Measurements from ENCODE around the gene CNOT3.

CNOT3 gene

DNA sequence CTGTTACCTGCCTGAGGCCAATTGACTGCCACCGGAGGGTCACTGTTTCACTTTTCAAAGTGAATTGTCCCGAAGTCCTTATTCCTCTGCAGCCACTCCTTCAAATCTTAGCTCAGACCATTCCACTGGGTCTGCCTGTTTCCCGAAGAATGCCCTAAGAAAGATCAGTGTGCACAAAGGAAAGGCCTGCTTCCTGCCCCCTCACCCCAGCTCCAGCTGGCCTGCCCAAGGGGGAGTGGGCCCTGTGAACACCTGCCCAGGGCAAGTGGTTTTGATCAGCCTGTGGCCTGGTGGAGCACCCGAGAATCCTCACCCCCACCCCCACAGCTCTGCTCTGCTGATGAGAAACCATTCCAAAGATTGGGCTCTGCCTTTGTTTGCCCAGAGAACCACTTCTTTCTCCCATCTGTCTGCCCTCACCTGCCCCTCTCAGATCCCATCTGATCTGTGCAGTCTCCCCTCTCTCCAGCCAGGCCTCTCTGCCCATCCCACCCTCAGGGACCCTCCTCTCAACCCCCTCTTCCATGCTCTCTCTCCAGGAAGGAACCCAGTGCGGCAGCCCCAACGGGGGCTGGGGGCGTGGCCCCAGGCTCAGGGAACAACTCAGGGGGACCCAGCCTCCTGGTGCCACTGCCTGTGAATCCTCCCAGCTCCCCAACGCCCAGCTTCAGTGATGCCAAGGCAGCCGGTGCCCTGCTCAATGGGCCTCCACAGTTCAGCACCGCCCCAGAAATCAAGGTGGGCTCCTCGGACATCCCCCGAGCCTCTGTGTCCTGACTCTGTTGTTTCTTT lies 11.7 kb downstream of the CNOT3 start:
- DNase-seq (ENCODE audit: low read depth in 2 of 2): no peak

GRCh38 chr19:54151362-54152035 lies 13.9 kb downstream of the CNOT3 start:
- DNase-seq (ENCODE audit: low read depth in 2 of 2): no peak

GRCh38 chr19:54152267-54152666 lies 14.7 kb downstream of the CNOT3 start:
- no peak for DNase-seq (ENCODE audit: low read depth in 2 of 2)

DNA sequence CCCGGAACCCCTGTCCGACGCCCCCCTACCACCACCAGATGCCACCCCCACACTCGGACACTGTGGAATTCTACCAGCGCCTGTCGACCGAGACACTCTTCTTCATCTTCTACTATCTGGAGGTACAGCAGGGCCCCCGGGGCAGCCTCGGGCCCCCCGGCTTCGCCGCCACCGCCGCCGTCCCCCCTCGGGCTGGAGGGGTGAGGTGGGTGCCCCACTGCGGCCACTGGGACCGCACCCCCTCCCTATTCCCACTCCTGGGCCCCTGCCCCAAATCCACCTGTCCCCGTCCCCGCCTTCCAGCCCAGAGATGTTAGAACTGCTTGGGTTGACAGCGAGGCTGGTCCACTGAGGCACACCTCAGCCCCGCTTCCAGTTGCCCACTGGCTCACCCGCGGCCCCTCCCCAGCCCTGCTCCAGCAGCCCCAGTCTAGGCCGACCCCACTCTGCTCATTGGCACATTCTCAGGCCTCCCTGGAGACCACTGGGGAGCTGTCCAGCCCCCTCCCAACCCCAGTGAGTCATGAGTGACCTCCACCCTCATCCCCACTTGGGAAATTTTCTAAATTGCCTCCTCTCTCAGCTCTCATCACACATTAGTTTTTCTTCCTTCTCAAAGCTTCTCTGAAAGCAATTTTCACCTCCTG lies 15.4 kb downstream of the CNOT3 start:
- no peak for DNase-seq (ENCODE audit: low read depth in 2 of 2)

DNA sequence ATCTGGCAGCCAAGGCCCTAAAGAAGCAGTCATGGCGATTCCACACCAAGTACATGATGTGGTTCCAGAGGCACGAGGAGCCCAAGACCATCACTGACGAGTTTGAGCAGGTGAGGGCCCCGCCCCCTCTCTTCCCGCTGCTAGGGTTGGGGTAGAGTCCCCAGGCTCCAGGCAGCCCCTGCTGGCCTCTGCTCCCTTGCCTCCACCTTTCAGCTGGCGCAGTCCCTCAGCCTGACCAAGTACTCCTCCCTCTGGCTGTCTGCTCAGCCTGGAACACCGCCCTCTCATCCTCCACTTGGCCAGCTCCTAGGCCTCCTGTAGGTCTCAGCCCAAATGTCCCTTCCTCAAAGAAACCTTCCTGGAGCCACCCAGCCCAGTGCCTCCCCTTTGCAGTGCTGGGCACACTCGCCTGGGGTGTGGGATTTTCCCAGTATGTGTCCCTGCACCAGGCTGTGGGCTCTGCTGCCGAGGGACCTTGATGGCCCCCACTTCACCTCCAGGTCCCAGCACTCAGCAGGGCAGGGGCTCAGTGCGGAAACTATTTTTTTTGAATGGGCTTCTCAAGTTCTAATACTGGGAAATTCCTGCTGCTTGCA lies 16.3 kb downstream of the CNOT3 start:
- no peak for DNase-seq (ENCODE audit: low read depth in 2 of 2)

- DNase-seq (ENCODE audit: low read depth in 2 of 2): no peak
Observed at GRCh38 chr19:54154603-54155345, 17.2 kb downstream of the CNOT3 start.

GRCh38 chr19:54155694-54156093 lies 18.1 kb downstream of the CNOT3 start:
- DNase-seq (ENCODE audit: low read depth in 2 of 2): no peak

DNA sequence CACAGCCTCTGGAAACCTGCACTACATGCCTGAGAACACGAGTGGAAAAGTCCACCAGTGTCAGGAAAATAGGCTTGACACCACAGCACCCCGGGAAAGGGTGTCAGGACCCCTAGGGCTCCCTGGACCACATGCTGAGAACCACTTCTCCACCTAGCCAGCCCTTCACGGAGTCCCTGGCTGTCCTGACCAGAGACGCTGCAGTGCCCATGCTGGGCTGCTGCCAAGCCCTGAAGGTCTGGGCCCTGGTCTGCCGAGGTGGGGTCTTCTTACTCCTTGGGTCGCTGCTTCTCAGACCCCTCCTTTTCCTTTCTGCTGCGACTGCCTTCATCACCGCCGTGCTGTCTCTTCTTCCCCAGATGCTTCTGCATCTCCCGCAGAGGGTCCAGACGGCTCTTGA lies 18.9 kb downstream of the CNOT3 start:
- DNase-seq (ENCODE audit: low read depth in 2 of 2): no peak

DNA sequence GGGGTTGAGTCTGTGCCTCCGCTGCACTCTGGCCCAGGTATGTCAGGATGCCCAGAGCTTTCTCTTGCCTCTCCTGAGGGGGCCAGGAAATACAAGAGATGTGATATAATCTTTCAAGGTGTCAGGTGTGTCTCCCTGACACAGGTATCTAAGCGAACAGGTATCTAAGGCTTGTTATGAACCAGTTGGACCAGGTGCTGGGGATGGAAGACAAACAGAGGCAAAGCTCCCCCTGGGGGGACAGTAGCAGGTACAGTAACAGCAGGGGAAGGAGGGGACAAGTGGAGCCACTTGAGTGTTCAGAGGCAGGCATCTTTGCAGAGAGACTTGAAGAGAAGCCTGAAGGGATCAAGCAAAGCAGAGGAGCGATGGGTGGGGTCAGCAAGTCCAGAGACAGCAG lies 19.4 kb downstream of the CNOT3 start:
- DNase-seq (ENCODE audit: low read depth in 2 of 2): no peak

DNA sequence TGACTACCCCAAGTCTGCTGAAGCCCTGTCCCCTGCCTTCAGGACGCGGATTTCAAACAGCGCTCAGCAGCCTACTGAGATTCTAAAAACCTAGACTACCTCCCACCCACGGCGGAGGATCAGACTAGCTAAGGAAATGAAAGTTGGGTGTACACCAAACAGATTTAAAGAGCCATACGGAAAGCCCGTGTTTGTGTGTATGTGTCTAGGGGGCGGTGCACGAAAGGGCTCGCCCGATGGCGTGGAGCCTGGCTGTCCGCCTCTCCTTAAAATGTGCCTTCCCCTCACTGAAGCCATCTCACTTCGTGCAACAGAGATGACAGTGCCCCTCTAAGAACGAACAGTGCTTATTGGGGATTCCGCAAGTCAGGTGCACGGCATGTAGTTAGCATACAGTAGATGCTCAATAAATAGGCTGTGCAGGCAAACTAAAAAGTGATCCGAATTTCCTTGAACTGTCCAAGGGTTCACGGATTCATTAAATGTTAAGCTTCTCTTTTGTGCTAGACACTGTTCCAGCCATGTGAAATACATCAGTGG lies 21.3 kb downstream of the CNOT3 start:
- no peak for DNase-seq (ENCODE audit: low read depth in 2 of 2)

GRCh38 chr19:54159352-54160181 lies 22.0 kb downstream of the CNOT3 start, which contains the start of gene LENG1:
TSS of gene LENG1 (minus strand) at chr19:54159721. CDS start at chr19:54159695, 26 bp downstream.
- peak; percentile 95 to 97 for DNase-seq (ENCODE audit: low read depth in 2 of 2)

DNA sequence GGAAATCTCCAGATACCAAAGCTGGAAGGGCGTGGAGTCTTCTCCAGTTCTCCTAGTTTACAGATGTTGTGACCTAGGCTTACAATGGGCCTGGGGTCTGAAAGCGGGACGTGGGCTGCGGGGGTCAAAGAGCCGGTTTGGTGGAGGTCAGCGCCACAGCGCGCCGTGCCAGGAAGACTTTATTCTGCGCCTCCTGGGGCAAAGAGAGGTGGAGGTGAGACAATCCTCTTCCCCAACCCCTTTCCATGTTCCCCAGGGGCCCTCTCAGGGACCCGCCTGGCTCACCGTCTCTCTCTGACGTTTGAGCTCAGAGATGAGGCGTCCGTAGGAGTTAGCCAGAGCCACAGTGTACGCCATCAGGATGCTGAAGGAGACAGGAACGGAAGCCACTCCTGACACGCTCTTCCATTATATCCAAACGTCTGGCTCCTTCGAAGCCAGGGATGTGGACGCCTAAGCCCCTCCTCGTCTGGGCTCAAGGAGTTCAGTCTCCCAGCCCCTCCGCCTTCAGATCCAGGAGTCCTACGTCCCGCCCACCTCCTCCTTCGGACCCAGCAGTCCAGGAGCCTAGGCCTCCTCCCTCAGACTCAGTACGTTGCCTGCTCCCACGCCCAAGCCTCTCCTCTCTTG lies 22.7 kb downstream of the CNOT3 start:
- no peak for DNase-seq (ENCODE audit: low read depth in 2 of 2)

DNA sequence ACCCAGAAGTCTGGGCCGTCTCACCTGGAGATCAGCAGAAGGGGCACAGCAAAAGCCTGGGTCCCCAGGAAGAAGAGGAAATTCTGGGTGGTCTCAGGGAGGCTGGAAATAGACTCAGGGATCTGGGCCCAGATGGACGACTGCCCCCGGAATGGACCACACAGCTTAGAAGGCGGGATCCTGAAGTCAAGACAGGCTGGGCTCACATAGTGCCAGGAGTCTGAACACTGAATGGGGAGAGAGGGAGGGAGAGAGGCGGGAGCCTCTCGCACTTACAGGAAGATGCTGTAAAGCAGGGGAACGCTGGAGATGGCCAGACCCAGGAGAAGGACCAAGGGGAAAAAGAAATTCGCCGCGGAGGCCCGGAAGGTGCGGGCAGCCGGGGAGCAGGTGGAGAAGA lies 23.3 kb downstream of the CNOT3 start:
- DNase-seq (ENCODE audit: low read depth in 2 of 2): no peak

- DNase-seq (ENCODE audit: low read depth in 2 of 2): peak; percentile 54 to 73
Observed at GRCh38 chr19:54162241-54162805, 24.8 kb downstream of the CNOT3 start.

DNA sequence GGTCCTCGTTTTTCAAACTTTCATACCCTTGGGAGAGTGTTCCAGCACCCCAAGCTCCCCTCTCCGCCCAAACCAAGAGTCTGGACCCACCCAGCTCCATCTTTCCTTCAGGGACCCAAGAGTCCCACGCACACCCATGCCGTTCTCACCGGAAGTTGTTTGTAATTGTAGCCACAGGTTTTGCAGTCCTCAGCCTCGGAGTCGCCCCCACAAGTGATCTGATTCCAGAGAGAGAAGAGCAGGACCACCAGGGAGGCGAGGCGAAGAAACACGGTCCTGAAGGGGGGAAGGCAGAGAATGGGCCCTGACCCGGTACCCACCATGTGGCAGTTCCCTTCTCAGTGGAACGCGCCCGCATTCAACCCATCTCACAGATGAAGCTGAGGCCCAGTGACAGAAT lies 25.3 kb downstream of the CNOT3 start:
- no peak for DNase-seq (ENCODE audit: low read depth in 2 of 2)

GRCh38 chr19:54164369-54165068 lies 27.0 kb downstream of the CNOT3 start:
- no peak for DNase-seq (ENCODE audit: low read depth in 2 of 2)

- DNase-seq (ENCODE audit: low read depth in 2 of 2): no peak
Observed at GRCh38 chr19:54165222-54165621, 27.7 kb downstream of the CNOT3 start.

DNA sequence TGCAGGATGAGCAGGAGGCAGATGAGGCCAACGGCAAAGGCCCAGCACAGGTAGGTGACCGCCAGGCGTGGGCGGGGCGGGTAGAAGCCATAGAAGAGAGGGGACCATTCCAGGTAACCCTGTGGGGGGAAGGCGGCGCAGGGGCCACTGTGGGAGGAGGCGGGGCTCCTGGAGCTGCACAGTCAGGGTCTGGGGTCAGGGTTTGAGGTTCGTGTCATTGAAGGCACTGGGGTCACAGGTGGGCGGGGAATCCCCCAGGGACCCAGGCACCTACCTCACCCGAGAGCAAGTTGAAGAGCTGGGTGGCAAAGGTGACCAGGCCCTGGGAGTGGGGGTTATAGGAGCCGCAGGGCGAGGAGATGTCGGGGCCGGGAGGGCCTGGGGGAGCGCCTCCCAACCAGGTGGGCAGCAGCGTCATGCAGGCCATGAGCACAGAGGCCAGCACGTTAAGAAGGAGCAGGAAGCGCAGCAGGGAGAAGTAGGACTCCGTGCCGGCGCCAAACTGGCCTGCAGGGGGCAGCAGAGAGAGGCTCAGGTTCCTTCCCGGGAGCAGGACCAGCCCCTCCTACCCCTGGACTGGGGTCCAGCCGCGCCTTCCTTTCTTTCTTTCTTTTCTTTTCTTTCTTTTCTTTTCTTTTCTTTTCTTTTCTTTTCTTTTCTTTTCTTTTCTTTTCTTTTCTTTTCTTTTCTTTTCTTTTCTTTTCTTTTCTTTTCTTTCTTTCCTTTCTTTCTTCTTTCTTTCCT lies 30.8 kb downstream of the CNOT3 start:
- peak; percentile 81 to 87 for DNase-seq (ENCODE audit: low read depth in 2 of 2)
